ENCODE measurements around the gene SUMO2.

- TF ChIP-seq CTCF (IDR thresholded peaks at IDR 0.05; ENCODE audit: insufficient read depth, low read depth, low read length) (no peak), EZH2 (IDR thresholded peaks at IDR 0.05; ENCODE audit: insufficient read depth, low read length) (no peak)
Observed at GRCh38 chr17:75228305-75228704, 45.5 kb upstream of the SUMO2 start.
